Suppressor macrophage treated with lipopolysaccharide for 4 hours (primary cell): Measurements from ENCODE around the gene THBS1.

Experiments used
- DNase-seq: peaks from one replicate; pipeline ENCODE4 v3.0.0-alpha.2; 2020

The THBS1 gene

DNA sequence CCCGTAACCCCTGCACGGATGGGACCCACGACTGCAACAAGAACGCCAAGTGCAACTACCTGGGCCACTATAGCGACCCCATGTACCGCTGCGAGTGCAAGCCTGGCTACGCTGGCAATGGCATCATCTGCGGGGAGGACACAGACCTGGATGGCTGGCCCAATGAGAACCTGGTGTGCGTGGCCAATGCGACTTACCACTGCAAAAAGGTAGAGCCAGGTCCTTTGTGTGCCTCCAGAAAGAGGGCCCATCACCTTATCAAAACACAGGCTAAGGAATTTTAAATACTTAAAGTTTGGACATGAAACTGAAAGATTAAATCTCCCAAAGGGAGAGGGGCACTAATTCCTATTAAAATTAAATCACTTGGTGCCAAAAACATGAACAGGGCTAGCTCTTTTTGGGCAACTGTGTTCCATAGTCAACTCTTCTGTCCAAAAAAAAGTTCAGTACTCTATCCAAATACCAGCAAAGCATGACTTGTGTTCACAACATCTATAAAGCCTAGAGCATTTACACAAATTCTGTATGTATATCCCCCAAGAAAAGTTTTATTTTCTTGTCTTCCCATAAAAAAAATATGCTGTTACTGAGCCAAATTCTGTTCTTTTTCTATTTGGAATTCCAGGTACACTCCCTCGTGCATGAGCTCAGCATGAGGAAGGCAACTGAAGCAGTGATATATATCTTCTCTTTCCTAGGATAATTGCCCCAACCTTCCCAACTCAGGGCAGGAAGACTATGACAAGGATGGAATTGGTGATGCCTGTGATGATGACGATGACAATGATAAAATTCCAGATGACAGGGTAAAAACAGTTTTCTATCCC, 9.2 kb downstream of the THBS1 start:
- DNase-seq = no peak

DNA sequence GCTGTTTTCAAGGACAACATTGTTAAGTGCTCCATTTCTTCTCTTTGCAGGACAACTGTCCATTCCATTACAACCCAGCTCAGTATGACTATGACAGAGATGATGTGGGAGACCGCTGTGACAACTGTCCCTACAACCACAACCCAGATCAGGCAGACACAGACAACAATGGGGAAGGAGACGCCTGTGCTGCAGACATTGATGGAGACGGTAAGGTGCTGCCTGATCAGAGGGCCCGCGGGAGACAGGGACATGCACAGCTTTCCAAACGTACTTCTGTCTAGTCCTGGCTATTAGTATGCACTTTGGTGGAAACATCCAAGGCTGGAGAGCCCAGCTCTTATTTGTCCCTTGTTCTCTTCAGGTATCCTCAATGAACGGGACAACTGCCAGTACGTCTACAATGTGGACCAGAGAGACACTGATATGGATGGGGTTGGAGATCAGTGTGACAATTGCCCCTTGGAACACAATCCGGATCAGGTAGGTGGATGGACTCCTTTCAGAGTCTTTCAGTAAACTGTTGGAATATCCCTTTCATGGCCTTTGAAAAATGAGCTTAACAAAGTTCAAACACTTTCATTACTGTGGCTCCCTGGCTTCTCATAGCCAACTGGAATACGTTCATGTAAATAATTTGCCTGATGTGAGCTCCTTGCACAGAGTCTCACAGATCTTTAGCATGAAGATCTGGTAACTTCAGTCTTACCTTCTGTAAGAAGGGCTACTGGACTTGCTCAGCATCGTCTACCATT, 10.4 kb downstream of the THBS1 start:
- no peak for DNase-seq

DNA sequence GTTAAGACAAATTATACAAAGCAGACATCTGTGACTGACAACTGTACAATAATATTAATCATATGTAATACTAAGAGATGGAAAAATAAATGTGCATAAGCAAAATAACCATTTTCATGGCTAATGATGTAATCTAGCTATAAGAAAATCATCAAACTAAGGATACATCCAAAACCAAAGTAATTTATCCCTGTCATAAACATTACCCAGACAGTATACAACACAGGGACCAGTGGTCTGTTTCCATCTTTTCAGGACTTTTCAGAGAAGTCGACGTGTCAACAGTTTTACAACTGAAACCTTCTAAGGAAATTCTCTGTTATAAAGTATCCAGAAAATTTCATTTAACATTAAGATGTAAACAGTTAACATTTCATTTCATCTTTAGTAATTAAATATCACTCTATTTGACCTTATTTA, 11.0 kb downstream of the THBS1 start:
- no peak for DNase-seq

DNA sequence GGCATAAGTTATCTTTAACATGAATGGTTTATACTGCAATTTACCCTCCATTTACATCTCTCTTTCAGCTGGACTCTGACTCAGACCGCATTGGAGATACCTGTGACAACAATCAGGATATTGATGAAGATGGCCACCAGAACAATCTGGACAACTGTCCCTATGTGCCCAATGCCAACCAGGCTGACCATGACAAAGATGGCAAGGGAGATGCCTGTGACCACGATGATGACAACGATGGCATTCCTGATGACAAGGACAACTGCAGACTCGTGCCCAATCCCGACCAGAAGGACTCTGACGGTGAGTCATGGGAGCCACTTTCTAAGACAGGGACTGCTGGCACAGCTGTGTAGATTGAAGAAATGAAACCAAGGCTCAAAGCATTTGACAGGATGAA, 11.6 kb downstream of the THBS1 start:
- peak; percentile 30 for DNase-seq

DNA sequence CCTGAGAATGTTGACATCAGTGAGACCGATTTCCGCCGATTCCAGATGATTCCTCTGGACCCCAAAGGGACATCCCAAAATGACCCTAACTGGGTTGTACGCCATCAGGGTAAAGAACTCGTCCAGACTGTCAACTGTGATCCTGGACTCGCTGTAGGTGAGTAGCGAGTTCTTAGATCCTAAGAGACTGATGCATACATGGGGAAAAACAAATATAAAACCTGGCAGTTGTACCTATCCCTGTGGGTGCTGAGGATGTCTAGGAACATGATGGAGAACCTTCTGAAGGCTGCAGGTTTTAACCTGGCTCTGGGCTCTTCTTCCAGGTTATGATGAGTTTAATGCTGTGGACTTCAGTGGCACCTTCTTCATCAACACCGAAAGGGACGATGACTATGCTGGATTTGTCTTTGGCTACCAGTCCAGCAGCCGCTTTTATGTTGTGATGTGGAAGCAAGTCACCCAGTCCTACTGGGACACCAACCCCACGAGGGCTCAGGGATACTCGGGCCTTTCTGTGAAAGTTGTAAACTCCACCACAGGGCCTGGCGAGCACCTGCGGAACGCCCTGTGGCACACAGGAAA, 12.3 kb downstream of the THBS1 start:
- DNase-seq = no peak

DNA sequence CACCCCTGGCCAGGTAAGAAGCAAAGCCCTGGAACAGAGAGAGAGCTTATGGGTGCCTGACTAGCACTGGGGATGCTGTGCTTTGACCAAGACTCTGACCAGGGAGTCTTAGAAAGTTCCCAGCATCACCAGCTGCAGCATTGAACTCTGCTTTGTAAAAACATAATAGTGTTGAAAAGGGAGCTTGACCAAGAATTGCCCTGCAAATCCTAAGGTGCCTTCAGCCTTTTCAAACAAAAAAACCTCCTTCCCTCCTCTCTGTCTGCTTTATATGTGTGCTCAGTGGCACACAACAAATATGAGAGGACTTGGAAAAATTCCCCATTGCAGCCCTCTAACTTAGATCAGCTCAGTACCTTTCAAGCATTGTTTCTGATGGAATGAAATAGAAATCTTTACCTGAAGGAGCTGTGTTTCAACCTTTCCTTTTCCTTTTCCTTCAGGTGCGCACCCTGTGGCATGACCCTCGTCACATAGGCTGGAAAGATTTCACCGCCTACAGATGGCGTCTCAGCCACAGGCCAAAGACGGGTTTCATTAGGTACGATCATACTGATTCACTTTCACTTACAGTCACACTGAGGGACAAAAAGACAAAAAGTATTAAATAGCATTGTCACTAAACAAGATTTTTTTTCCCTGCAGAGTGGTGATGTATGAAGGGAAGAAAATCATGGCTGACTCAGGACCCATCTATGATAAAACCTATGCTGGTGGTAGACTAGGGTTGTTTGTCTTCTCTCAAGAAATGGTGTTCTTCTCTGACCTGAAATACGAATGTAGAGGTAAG, 13.0 kb downstream of the THBS1 start:
- DNase-seq = no peak

DNA sequence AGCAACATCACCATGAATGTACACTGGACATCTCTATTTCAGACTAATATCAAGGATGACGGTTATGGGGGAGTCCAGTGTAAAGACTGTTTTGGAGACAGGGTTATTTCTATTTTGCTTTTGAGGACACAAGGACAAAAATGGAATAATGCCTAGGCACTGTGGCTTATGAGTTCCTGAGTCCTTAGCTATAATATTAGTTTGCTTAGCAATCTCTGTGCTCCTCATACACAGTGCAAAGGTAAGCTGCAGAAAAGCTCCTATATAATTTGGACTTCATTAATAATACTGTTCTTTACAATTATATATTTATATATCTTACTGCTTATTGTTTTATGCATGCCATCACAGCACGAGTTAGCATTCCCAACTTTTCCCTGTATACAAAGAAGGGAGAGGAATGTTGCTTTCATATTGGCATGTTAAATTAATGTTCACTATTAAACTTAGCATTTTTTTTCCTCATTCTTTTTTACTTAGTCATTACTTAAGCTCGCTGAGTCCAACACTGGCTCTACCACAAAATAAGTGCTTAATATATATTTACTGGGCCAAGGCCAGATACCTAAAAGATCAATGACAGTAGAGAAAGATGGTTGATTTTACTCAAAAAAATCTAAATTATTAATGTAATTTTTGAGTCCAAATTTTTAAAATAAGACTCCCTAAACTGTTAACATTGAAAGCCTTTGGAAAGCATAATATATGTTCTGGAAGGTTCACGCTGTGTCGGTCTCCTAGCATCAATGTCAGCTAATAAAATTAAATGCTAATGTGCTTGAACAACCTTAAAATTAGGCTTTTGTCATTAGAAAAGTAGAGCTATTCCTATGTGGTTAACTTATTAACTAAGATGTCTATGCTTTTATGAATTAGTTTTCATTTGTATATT, 13.8 kb downstream of the THBS1 start:
- no peak for DNase-seq

DNA sequence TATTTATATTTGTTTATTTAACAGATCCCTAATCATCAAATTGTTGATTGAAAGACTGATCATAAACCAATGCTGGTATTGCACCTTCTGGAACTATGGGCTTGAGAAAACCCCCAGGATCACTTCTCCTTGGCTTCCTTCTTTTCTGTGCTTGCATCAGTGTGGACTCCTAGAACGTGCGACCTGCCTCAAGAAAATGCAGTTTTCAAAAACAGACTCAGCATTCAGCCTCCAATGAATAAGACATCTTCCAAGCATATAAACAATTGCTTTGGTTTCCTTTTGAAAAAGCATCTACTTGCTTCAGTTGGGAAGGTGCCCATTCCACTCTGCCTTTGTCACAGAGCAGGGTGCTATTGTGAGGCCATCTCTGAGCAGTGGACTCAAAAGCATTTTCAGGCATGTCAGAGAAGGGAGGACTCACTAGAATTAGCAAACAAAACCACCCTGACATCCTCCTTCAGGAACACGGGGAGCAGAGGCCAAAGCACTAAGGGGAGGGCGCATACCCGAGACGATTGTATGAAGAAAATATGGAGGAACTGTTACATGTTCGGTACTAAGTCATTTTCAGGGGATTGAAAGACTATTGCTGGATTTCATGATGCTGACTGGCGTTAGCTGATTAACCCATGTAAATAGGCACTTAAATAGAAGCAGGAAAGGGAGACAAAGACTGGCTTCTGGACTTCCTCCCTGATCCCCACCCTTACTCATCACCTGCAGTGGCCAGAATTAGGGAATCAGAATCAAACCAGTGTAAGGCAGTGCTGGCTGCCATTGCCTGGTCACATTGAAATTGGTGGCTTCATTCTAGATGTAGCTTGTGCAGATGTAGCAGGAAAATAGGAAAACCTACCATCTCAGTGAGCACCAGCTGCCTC, 14.7 kb downstream of the THBS1 start:
- no peak for DNase-seq

DNA sequence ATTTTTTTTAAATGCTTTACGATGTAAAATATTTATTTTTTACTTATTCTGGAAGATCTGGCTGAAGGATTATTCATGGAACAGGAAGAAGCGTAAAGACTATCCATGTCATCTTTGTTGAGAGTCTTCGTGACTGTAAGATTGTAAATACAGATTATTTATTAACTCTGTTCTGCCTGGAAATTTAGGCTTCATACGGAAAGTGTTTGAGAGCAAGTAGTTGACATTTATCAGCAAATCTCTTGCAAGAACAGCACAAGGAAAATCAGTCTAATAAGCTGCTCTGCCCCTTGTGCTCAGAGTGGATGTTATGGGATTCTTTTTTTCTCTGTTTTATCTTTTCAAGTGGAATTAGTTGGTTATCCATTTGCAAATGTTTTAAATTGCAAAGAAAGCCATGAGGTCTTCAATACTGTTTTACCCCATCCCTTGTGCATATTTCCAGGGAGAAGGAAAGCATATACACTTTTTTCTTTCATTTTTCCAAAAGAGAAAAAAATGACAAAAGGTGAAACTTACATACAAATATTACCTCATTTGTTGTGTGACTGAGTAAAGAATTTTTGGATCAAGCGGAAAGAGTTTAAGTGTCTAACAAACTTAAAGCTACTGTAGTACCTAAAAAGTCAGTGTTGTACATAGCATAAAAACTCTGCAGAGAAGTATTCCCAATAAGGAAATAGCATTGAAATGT, 15.6 kb downstream of the THBS1 start:
- no peak for DNase-seq

DNA sequence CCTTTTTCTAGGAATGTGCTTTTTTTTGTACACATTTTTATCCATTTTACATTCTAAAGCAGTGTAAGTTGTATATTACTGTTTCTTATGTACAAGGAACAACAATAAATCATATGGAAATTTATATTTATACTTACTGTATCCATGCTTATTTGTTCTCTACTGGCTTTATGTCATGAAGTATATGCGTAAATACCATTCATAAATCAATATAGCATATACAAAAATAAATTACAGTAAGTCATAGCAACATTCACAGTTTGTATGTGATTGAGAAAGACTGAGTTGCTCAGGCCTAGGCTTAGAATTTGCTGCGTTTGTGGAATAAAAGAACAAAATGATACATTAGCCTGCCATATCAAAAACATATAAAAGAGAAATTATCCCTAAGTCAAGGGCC, 16.5 kb downstream of the THBS1 start:
- DNase-seq = no peak

DNA sequence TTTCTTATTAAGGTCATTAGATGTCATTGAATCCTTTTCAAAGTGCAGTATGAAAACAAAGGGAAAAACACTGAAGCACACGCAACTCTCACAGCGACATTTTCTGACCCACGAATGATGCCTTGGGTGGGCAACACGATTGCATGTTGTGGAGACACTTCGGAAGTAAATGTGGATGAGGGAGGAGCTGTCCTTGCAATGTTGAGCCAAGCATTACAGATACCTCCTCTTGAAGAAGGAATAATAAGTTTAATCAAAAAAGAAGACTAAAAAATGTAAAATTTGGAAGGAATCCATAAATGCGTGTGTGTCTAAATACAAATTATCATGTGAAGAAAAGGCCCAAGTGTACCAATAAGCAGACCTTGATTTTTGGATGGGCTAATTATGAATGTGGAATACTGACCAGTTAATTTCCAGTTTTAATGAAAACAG, 16.9 kb downstream of the THBS1 start:
- DNase-seq = no peak

DNA sequence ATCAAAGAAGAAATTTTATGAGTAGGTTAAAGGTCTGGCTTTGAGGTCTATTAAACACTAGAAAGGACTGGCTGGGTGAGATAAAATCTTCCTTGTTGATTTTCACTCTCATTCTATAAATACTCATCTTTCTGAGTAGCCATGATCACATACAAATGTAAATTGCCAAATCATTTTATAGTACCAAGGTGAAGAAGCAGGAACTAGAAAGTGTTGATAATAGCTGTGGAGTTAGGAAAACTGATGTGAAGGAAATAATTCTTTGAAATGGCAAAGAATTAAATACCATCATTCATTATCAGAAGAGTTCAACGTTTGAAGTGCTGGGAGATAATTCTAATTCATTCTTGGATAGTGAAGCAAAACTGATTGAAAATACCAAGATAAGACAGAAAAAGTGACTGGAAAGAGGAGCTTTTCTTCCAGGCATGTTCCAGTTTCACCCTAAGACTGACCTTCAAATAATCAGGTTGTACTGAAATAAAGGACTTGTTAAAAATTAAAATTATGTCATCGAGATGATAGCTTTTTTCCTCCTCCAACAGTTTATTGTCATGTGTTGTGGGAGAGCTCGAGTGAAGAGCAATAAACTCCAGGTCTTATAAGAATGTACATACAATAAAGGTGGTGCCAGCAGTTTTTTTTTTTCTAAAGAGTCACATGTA, 17.4 kb downstream of the THBS1 start:
- DNase-seq = no peak

DNA sequence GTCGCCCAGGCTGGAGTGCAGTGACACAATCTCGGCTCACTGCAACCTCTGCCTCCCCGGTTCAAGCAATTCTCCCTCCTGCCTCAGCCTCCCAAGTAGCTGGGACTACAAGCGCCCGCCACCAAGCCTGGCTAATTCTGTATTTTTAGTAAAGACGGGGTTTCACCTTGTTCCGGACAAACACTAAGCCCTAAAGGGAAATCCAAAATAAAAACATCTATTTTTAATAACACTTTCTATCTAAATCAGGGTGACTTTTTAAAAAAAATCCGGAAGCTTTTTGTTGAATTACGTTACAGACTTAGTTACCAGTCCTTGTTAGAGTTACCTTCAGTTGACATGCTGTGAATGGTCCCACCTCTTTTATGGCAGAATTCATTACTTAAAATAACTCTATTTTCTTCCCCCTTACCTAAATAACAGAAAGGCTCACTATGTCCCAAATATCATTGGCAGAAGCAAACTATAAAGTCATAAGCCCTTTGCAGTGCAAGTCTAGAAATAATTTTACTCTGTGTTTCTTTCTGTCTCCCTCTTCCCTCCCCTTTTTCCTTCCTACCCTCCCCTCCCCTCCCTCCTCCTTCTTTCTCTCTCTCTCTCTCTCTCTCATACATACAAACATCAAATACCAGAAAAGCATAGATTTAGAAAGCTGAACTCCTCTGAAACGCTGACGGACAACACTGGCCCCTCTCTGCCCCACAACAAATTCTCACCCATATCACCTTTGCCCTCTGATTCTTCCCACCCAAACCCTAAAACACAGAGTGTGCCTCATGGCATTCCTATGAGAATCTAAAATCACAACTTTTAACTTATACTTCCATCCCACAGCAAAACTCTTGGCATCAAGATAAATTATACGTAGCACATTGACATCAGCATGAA, 18.3 kb downstream of the THBS1 start:
- DNase-seq = no peak

DNA sequence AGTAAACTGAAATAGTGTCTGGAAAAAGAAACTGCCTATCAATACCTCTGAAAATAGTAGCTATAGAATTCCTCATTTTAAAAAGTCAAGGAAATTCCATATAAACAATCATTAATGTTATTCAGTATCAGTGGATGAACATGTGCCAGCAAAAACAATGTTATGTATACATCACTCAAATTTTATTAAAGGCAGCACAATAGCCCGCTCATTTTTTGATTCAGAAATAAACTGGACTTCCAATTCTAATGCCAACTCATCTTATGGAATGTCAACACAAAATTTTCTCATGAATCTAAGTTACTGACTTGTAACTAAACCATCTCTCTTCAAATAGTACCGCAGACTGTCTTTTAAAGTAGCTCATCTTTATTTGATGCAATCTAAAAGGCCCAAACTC, 19.0 kb downstream of the THBS1 start:
- no peak for DNase-seq

DNA sequence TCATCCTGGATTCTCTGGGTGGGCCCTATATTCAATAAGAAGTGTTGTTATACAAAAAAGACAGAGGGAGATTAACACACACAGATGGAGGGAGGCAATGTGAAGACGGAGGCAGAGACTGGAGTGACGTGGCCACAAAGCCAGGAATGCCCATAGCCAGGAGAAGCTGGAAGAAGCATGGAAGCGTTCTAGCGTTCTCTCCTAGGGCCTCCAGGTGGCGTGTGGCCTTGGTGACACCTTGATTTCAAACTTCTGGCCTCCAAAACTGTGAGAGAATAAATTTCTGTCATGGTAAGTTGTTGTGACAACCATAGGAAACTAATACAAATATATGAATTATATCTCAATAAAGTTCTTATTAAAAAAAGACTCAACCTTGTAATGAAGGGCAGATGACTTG, 21.3 kb downstream of the THBS1 start:
- DNase-seq = no peak

DNA sequence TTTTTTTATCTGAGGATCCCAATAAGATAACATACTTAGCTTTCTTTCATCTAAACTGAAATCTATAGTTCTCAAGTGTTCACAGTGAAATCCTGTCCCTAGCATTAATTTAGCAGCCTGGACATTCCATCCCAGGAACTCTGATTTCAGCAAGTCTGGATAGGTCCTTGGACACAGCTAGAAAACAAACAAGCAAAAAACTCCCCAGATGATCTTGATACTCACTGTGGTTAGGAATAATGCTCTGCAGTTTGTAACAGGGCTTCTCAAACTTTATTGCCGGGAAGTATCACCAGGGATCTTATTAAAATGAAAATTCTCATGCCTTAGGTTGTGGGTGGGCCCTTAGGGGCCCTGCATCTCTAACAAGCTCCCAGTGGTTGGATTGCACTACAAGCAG, 24.3 kb downstream of the THBS1 start:
- no peak for DNase-seq

DNA sequence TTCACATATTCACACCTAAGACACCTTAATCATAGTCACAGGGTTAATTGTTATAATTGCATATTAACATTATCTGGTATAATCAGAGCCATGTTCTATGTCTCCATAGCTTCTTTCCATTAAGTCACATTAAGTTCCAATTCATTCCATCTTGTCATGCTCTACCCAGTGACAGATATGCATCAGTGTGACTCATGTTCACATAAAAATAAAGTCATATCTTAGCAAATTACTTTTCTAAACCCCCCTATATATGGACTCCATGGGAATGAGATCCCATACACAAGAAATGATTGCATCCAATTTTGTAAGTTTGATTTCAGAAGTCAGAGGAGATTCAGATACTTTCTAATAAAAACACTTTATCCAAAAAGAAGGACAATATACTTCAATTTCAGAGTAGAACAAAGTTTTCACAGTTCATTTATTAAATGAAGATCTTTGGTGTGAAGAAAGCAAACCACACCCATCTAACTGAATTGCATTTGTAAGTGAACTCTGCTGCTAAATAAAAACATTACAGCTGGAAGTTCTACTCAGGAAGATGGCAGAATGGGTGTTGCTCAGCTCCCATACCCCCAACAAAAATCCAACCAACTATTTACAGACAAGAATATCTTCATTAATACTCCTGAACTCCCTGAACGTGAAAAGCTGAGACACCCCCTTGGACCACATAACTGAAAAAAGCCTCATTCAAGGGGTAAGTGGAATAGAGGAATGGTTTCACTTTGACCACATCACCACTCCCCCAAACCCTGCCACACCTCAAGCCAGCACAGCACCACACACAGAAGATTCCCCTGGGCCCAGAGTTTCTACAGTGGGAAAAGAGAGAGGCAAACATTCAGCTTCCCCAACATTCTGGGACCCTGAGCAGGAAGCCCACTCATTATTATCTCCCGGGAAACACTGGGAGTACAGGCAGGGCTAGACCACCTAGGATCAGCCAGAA, 27.6 kb downstream of the THBS1 start:
- DNase-seq = no peak
